Endothelial cell of umbilical vein (primary cell): ENCODE measurements around the gene CRY2. TPM values are rescaled to one million over a fixed set of nuclear protein-coding genes. Genes with fewer than 3 reads are reported as not detected.

Experiments
- BruUV-seq: library from RNA; stranded (reverse); fragments of 400-500 nt; replicated peaks from 2 replicates; lab custom pipeline; 2021; lab: Mats Ljungman, UMichigan
- CTCF ChIA-PET: fragments of 300-600, 350-600 bp; sonication (Branson Sonifier 250); formaldehyde crosslinking; loops from one replicate; lab custom pipeline; 2021; ENCODE audit warnings: antibody characterized with exemption, inconsistent platforms; lab: Charles Lee
- POLR2A ChIA-PET: fragments of 300-600, 350-600 bp; sonication (Branson Sonifier 250); formaldehyde crosslinking; loops from one replicate; lab custom pipeline; 2021; ENCODE audit warnings: antibody characterized with exemption, inconsistent platforms; lab: Charles Lee
- DNase-seq: peaks from one replicate; pipeline ENCODE4 v3.0.0-alpha.2; 2011; ENCODE audit warnings: low read depth, low spot score
- FAIRE-seq: peaks from 2 replicates; lab custom pipeline; 2011; peaks lifted over from hg19 to GRCh38; lab: Jason Lieb, UNC
- H2AFZ ChIP-seq: 2 replicates; pipeline ENCODE4 v1.6.0; 2012; ENCODE audit warnings: low read depth, low read length, control low read depth, inconsistent platforms
- H3K27ac ChIP-seq: 2 replicates; pipeline ENCODE4 v1.5.1; 2011; ENCODE audit warnings: low read depth, mild to moderate bottlenecking, control low read depth, low read length, moderate library complexity; ENCODE audit not compliant: insufficient read depth
- H3K27me3 ChIP-seq, 2 experiments: 2 replicates each; pipeline versions ENCODE4 v1.6.0 to v1.6.1; 2011; ENCODE audit warnings: low read length in 2 of 2, mixed read lengths in 1 of 2; ENCODE audit not compliant: control insufficient read depth in 2 of 2, insufficient read depth in 2 of 2
- H3K36me3 ChIP-seq, 2 experiments: 2 replicates in 1 of 2; 3 replicates in 1 of 2; pipeline ENCODE4 v1.5.1; 2011; ENCODE audit warnings: low read length in 2 of 2, mild to moderate bottlenecking in 1 of 2, moderate library complexity in 1 of 2; ENCODE audit not compliant: control insufficient read depth in 2 of 2, insufficient read depth in 2 of 2; ENCODE audit errors: extremely low read depth in 1 of 2
- H3K4me1 ChIP-seq: 3 replicates; pipeline ENCODE4 v1.5.1; 2011; ENCODE audit warnings: mild to moderate bottlenecking, low read length; ENCODE audit not compliant: control insufficient read depth, insufficient read depth; ENCODE audit errors: extremely low read depth
- H3K4me2 ChIP-seq: 2 replicates; pipeline ENCODE4 v1.6.1; 2011; ENCODE audit warnings: low read length, control low read depth, mixed read lengths; ENCODE audit not compliant: insufficient read depth
- H3K4me3 ChIP-seq, 3 experiments: fragments of 200-600 bp in 1 of 3; sonication (generic), shearing (Covaris generic) in 1 of 3; replicated peaks in 1 of 3; 2 replicates each; pipeline ENCODE4 v1.5.1; 2011 to 2016; ENCODE audit warnings: control low read depth in 3 of 3, low read length in 3 of 3, mild to moderate bottlenecking in 2 of 3, inconsistent platforms in 1 of 3, low read depth in 1 of 3, moderate library complexity in 1 of 3; ENCODE audit not compliant: insufficient read depth in 1 of 3
- H3K79me2 ChIP-seq: 2 replicates; pipeline ENCODE4 v1.6.0; 2012; ENCODE audit warnings: low read length, inconsistent platforms; ENCODE audit not compliant: control insufficient read depth, insufficient read depth
- H3K9ac ChIP-seq: replicated peaks from 2 replicates; pipeline ENCODE3; 2011; ENCODE audit warnings: low read length, control low read depth; ENCODE audit not compliant: insufficient read depth; ENCODE audit errors: extremely low read depth
- H3K9me1 ChIP-seq: replicated peaks from 3 replicates; pipeline ENCODE4 v1.6.0; 2011; ENCODE audit warnings: mild to moderate bottlenecking, low read length; ENCODE audit not compliant: control insufficient read depth, insufficient read depth; ENCODE audit errors: extremely low read depth
- H3K9me3 ChIP-seq: replicated peaks from 2 replicates; pipeline ENCODE4 v1.5.1; 2012; ENCODE audit warnings: low read length, inconsistent platforms; ENCODE audit not compliant: control insufficient read depth, insufficient read depth
- H4K20me1 ChIP-seq: replicated peaks from 2 replicates; pipeline ENCODE3; 2011; ENCODE audit warnings: mild to moderate bottlenecking, low read length; ENCODE audit not compliant: control insufficient read depth, insufficient read depth; ENCODE audit errors: extremely low read depth
- CTCF ChIP-seq, 2 donors: IDR thresholded peaks; 1 replicate in 1 of 2; 2 replicates in 1 of 2; pipeline ENCODE4 v1.5.1; 2011; ENCODE audit warnings: low read length in 2 of 2, mild to moderate bottlenecking in 2 of 2, moderate library complexity in 2 of 2, control low read depth in 1 of 2, inconsistent platforms in 1 of 2, low read depth in 1 of 2; ENCODE audit not compliant: insufficient read depth in 1 of 2; ENCODE audit errors: extremely low read depth in 1 of 2
- EZH2 ChIP-seq: IDR thresholded peaks from 2 replicates; pipeline ENCODE4 v1.6.1; 2012; ENCODE audit warnings: borderline replicate concordance, low read depth, mild to moderate bottlenecking, moderate library complexity, low read length, inconsistent platforms; ENCODE audit not compliant: severe bottlenecking
- FOS ChIP-seq: IDR thresholded peaks from 2 replicates; pipeline ENCODE4 v1.6.1; 2011; ENCODE audit warnings: mild to moderate bottlenecking, low read length, moderate library complexity, borderline replicate concordance; ENCODE audit not compliant: insufficient read depth
- GATA2 ChIP-seq: IDR thresholded peaks from 2 replicates; pipeline ENCODE4 v1.7.0; 2011; ENCODE audit warnings: low read depth, mild to moderate bottlenecking, moderate library complexity, mixed read lengths, low read length; ENCODE audit not compliant: insufficient read length, insufficient read depth
- JUN ChIP-seq: IDR thresholded peaks from 2 replicates; pipeline ENCODE4 v1.6.1; 2011; ENCODE audit warnings: borderline replicate concordance, low read depth; ENCODE audit not compliant: insufficient read length, insufficient read depth
- MYC ChIP-seq: IDR thresholded peaks from one replicate; pipeline ENCODE4 v1.6.1; 2011; ENCODE audit warnings: mild to moderate bottlenecking, low read depth, low read length
- POLR2A ChIP-seq: IDR thresholded peaks from 2 replicates; pipeline ENCODE4 v1.6.1; 2012; ENCODE audit warnings: low read depth, mild to moderate bottlenecking, control low read depth, low read length
- POLR2AphosphoS5 ChIP-seq: IDR thresholded peaks from 2 replicates; pipeline ENCODE4 v1.6.1; 2012; ENCODE audit warnings: low read depth, mild to moderate bottlenecking, control low read depth, low read length, moderate library complexity; ENCODE audit not compliant: insufficient read depth
- dilution Hi-C: fragments of 300-500 bp; cut with MboI; formaldehyde crosslinking; loops from one replicate; pipeline ENCODE4 v1.15.0; 2019; ENCODE audit warnings: low sequenced_read_pairs; ENCODE audit not compliant: extremely low pct_ligation_motif_present
- intact Hi-C: fragments of 100-400 bp; cut with micrococcal nuclease; formaldehyde crosslinking; loops from one replicate; pipeline ENCODE4 v1.10.0; 2022
- polyA plus RNA-seq, 4 experiments: library from polyadenylated mRNA; depleted of rRNA in 3 of 4; stranded (reverse) in 3 of 4; unstranded in 1 of 4; fragments of >200 nt; gene quantifications; 2 replicates each; pipeline versions ENCODE4 v1.2.1 to v1.2.3, GENCODE V29; 2011 to 2012; ENCODE audit warnings: missing spikeins in 1 of 4
- total RNA-seq: library from RNA; stranded (reverse); gene quantifications from 2 replicates; pipeline ENCODE4 v1.2.3, GENCODE V29; 2021
- TF ChIP-seq, protein P1 (sequence below): IDR thresholded peaks from 2 replicates; pipeline ENCODE4 v1.6.1; 2011; ENCODE audit not compliant: insufficient read depth, insufficient read length

CRY2 gene
- total and polyA plus RNA-seq, 2 donors (not counting 3 experiments of a cell fraction or from before 2014, with no cell fraction given): 7.7 to 11.7 TPM

- H3K27ac ChIP-seq: no peak overlapping the region
- no peak overlapping the region for H2AFZ ChIP-seq
- H3K9ac ChIP-seq: no peak overlapping the region
- FAIRE-seq (no peak), DNase-seq (no peak)
- H3K4me1 ChIP-seq: no peaks in the 10 kb centered on the region
- BruUV-seq: no TSS peak
- dilution Hi-C loops (no loop called here), intact Hi-C loops (no loop called here)
- peaks cover 16 to 17% of the 10 kb centered on the region in 2 experiments for H3K27me3 ChIP-seq
- POLR2A ChIA-PET: no interaction called here
- no peak for TF ChIP-seq JUN
- no peak for TF ChIP-seq POLR2AphosphoS5
- TF ChIP-seq FOS: no peak
- TF ChIP-seq, protein P1, sequence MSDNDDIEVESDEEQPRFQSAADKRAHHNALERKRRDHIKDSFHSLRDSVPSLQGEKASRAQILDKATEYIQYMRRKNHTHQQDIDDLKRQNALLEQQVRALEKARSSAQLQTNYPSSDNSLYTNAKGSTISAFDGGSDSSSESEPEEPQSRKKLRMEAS: no peak
- no peak for TF ChIP-seq CTCF (IDR thresholded peaks at IDR 0.05; ENCODE audit: extremely low read depth in 1 of 2, insufficient read depth in 1 of 2, low read depth in 1 of 2, low read length in 2 of 2)
- TF ChIP-seq POLR2A: no peak
- TF ChIP-seq EZH2: no peak
- TF ChIP-seq MYC: no peak
- TF ChIP-seq GATA2: no peak
- no peak overlapping the region for H3K4me3 ChIP-seq
- CTCF ChIA-PET: interaction anchor here (1.3 kb wide), 1 partner anchor 9 kb away, joined by 6 read pairs; no protein-coding TSS in a partner anchor
- H4K20me1 ChIP-seq: no peaks in the 10 kb centered on the region
- H3K9me3 ChIP-seq: no peaks in the 10 kb centered on the region
- no peaks in the 10 kb centered on the region for H3K36me3 ChIP-seq
- H3K4me2 ChIP-seq: no peak overlapping the region
- H3K79me2 ChIP-seq: no peaks in the 10 kb centered on the region
- no peaks in the 10 kb centered on the region for H3K9me1 ChIP-seq
Observed at GRCh38 chr11:45832811-45833441, 14.3 kb upstream of the CRY2 start.
